HepG2 (cell line): ENCODE results near the gene GRAMD2A. TPM values are rescaled to one million over a fixed set of nuclear protein-coding genes. Genes with fewer than 3 reads are reported as not detected.
A peak's percentile ranks its signal among the peaks of the same experiment; 100 is the strongest.

Experiments
- AKAP8 ChIP-seq: sonication (generic); formaldehyde crosslinking; IDR thresholded peaks from 2 replicates; pipeline ENCODE4 v1.5.1; 2020; ENCODE audit warnings: mild to moderate bottlenecking, missing genetic modification reagents
- ERF ChIP-seq: IDR thresholded peaks from 2 replicates; pipeline ENCODE4 v1.6.1; 2018; ENCODE audit warnings: missing biosample characterization, missing genetic modification reagents
- ETV6 ChIP-seq: sonication (generic); formaldehyde crosslinking; conservative IDR thresholded peaks from 2 replicates; pipeline ENCODE4 v1.4.0; 2020; ENCODE audit warnings: missing genetic modification reagents
- GABPB1 ChIP-seq: IDR thresholded peaks from 2 replicates; pipeline ENCODE4 v1.6.1; 2016; ENCODE audit warnings: mild to moderate bottlenecking, missing genetic modification reagents, moderate library complexity, missing compliant biosample characterization
- HMGXB4 ChIP-seq, 2 experiments: sonication (generic) in 1 of 2; formaldehyde crosslinking in 1 of 2; IDR thresholded peaks; 2 replicates each; pipeline versions ENCODE4 v1.4.0 to v1.6.1; 2018 to 2020; ENCODE audit warnings: missing genetic modification reagents in 2 of 2, borderline replicate concordance in 1 of 2, low read depth in 1 of 2, mild to moderate bottlenecking in 1 of 2, missing biosample characterization in 1 of 2
- HNF4A ChIP-seq: sonication (generic); formaldehyde crosslinking; IDR thresholded peaks from 2 replicates; pipeline ENCODE4 v1.4.0; 2020; ENCODE audit warnings: missing genetic modification reagents
- KLF13 ChIP-seq: sonication (generic); formaldehyde crosslinking; IDR thresholded peaks from 2 replicates; pipeline ENCODE4 v1.4.0; 2020; ENCODE audit warnings: mild to moderate bottlenecking, missing genetic modification reagents
- KLF15 ChIP-seq: sonication (generic); formaldehyde crosslinking; IDR thresholded peaks from 2 replicates; pipeline ENCODE4 v1.8.1; 2023; ENCODE audit warnings: borderline replicate concordance, mild to moderate bottlenecking, inconsistent platforms, missing genetic modification reagents, mixed read lengths
- MXD1 ChIP-seq: sonication (generic); formaldehyde crosslinking; IDR thresholded peaks from 2 replicates; pipeline ENCODE4 v1.4.0; 2020; ENCODE audit warnings: mild to moderate bottlenecking, missing genetic modification reagents
- PHF8 ChIP-seq: sonication (generic); formaldehyde crosslinking; IDR thresholded peaks from 2 replicates; pipeline ENCODE4 v1.5.0; 2020; ENCODE audit warnings: missing genetic modification reagents
- YEATS4 ChIP-seq: sonication (generic); formaldehyde crosslinking; IDR thresholded peaks from 2 replicates; pipeline ENCODE4 v1.4.0; 2020; ENCODE audit warnings: missing genetic modification reagents, borderline replicate concordance
- ZFY ChIP-seq: sonication (generic); formaldehyde crosslinking; IDR thresholded peaks from 2 replicates; pipeline ENCODE4 v1.4.0; 2020; ENCODE audit warnings: missing genetic modification reagents
- ZNF138 ChIP-seq: sonication (generic); formaldehyde crosslinking; IDR thresholded peaks from 2 replicates; pipeline ENCODE4 v1.5.0; 2020; ENCODE audit warnings: mild to moderate bottlenecking, low read depth, missing genetic modification reagents
- ZNF205 ChIP-seq: IDR thresholded peaks from 2 replicates; pipeline ENCODE4 v1.6.1; 2018; ENCODE audit warnings: missing biosample characterization, missing genetic modification reagents
- ZNF407 ChIP-seq: sonication (generic); formaldehyde crosslinking; IDR thresholded peaks from one replicate; pipeline ENCODE4 v1.5.1; 2020; ENCODE audit warnings: mild to moderate bottlenecking, missing genetic modification reagents; ENCODE audit errors: not compliant biosample characterization
- ZNF431 ChIP-seq: sonication (generic); formaldehyde crosslinking; IDR thresholded peaks from 2 replicates; pipeline ENCODE4 v1.9.0; 2022; ENCODE audit warnings: missing genetic modification reagents, low read depth, mild to moderate bottlenecking, borderline replicate concordance
- ZNF432 ChIP-seq: sonication (generic); formaldehyde crosslinking; IDR thresholded peaks from 2 replicates; pipeline ENCODE4 v1.5.0; 2020; ENCODE audit warnings: missing genetic modification reagents, mild to moderate bottlenecking, borderline replicate concordance
- ZNF547 ChIP-seq: sonication (generic); formaldehyde crosslinking; IDR thresholded peaks from 2 replicates; pipeline ENCODE4 v1.5.1; 2020; ENCODE audit warnings: mild to moderate bottlenecking, missing genetic modification reagents
- ZNF674 ChIP-seq: sonication (generic); formaldehyde crosslinking; IDR thresholded peaks from 2 replicates; pipeline ENCODE4 v1.5.0; 2020; ENCODE audit warnings: low read depth, mild to moderate bottlenecking, missing genetic modification reagents
- polyA plus RNA-seq, 8 experiments: library from polyadenylated mRNA; depleted of rRNA in 3 of 8; stranded (reverse) in 7 of 8; unstranded in 1 of 8; fragments of >200 nt; fragmentation: Illumina TruSeq in 4 of 8; extraction: Trizol in 4 of 8; gene quantifications; 2 replicates each; pipeline versions ENCODE4 v1.2.1 to v1.2.3, GENCODE V29; 2011 to 2016; ENCODE audit warnings: low read depth in 4 of 8, missing spikeins in 1 of 8, mixed read lengths in 1 of 8; ENCODE audit not compliant: insufficient read depth in 1 of 8
- total RNA-seq, 5 experiments: library from RNA; depleted of rRNA; stranded (reverse); fragments of >200 nt; fragmentation: Illumina TruSeq; extraction: Trizol; gene quantifications; 2 replicates each; pipeline ENCODE4 v1.2.3, GENCODE V29; 2016; ENCODE audit warnings: low read depth in 1 of 5

GRAMD2A gene
- total and polyA plus RNA-seq, 2 of the 13 experiments (the other 11 are each of a cell fraction or from before 2014, with no cell fraction given): 0.04 TPM; not detected in 1

GRCh38 chr15:72117486-72118016, 80.0 kb downstream of the GRAMD2A start (continued):
- TF ChIP-seq YEATS4 (CRISPR knock-in tag): peak; percentile 83
- peak; percentile 60 for TF ChIP-seq ZNF407 (CRISPR knock-in tag)
- no peak for TF ChIP-seq ZNF205 (CRISPR knock-in tag)
- TF ChIP-seq ZNF674 (CRISPR knock-in tag): 0 out of 2 replicates have a peak, but pooled peaks have one; percentile 68
- peak; percentile 83; the same call in 1 of the 2 replicates for TF ChIP-seq MXD1 (CRISPR knock-in tag)
- 0 out of 2 replicates have a peak, but pooled peaks have one; percentile 71 for TF ChIP-seq KLF13 (CRISPR knock-in tag)
- peak; percentile 10; the same call in 1 of the 2 replicates for TF ChIP-seq ERF (CRISPR knock-in tag)
- no peak for TF ChIP-seq ZNF432 (CRISPR knock-in tag)
- peak; percentile 83 for TF ChIP-seq PHF8 (CRISPR knock-in tag)
- TF ChIP-seq HMGXB4 (CRISPR knock-in tag; IDR thresholded peaks at IDR 0.05; ENCODE audit: borderline replicate concordance in 1 of 2, low read depth in 1 of 2): peak in 1 of 2 experiments; percentile 14; a peak in 2 of 4 replicates
- peak; percentile 69; the same call in 1 of the 2 replicates for TF ChIP-seq GABPB1 (CRISPR knock-in tag)
- no peak; the same call in 1 of the 2 replicates for TF ChIP-seq AKAP8 (CRISPR knock-in tag)
- no peak for TF ChIP-seq HNF4A
- TF ChIP-seq ETV6 (CRISPR knock-in tag): peak; percentile 65; the same call in 1 of the 2 replicates
- TF ChIP-seq ZNF431 (CRISPR knock-in tag): 0 out of 2 replicates have a peak, but pooled peaks have one; percentile 7
- TF ChIP-seq ZNF138 (CRISPR knock-in tag): 0 out of 2 replicates have a peak, but pooled peaks have one; percentile 48
- TF ChIP-seq ZNF547 (CRISPR knock-in tag): 0 out of 2 replicates have a peak, but pooled peaks have one; percentile 52
- TF ChIP-seq KLF15: peak; percentile 67; the same call in 1 of the 2 replicates
- TF ChIP-seq ZFY (CRISPR knock-in tag): peak; percentile 82
